ENCODE measurements around the gene DHX40.

- TF ChIP-seq CTCF (IDR thresholded peaks at IDR 0.05; ENCODE audit: low read length), result no peak
- TF ChIP-seq EZH2phosphoT487 (IDR thresholded peaks at IDR 0.05; ENCODE audit: low read length), result no peak
Observed at GRCh38 chr17:59617156-59617732, 51.8 kb downstream of the DHX40 start.
